IPS DF 4.7 (cell line): ENCODE results near the gene POTEF.
"Not testable (repeated sequence)": the region's sequence is repeated elsewhere in the genome, so short reads cannot be mapped to it uniquely, and the experiment has no call there.

Source experiments
- DNase-seq: peaks from one replicate; pipeline ENCODE4 v3.0.0-alpha.2; 2013; ENCODE audit warnings: low spot score; ENCODE audit errors: extremely low read depth

POTEF gene

GRCh38 chr2:130128464-130128863 lies 558 bp downstream of the POTEF start:
- DNase-seq: not testable (repeated sequence)

- DNase-seq: not testable (repeated sequence)
Observed at GRCh38 chr2:130127726-130128125, 1.3 kb downstream of the POTEF start.

- DNase-seq: not testable (repeated sequence)
Observed at GRCh38 chr2:130120924-130121323, 8.1 kb downstream of the POTEF start.

GRCh38 chr2:130102597-130103363 lies 26.2 kb downstream of the POTEF start:
- not testable (repeated sequence) for DNase-seq

- DNase-seq: not testable (repeated sequence)
Observed at GRCh38 chr2:130062645-130063044, 66.4 kb downstream of the POTEF start.

GRCh38 chr2:130059982-130060381 lies 69.0 kb downstream of the POTEF start:
- not testable (repeated sequence) for DNase-seq

- DNase-seq: not testable (repeated sequence)
Observed at GRCh38 chr2:130056336-130056735, 72.7 kb downstream of the POTEF start.

- DNase-seq: not testable (repeated sequence)
Observed at GRCh38 chr2:130053217-130053911, 75.7 kb downstream of the POTEF start.

- DNase-seq: not testable (repeated sequence)
Observed at GRCh38 chr2:130052376-130052775, 76.6 kb downstream of the POTEF start.

GRCh38 chr2:130048422-130048821 lies 80.6 kb downstream of the POTEF start:
- not testable (repeated sequence) for DNase-seq

- DNase-seq: not testable (repeated sequence)
Observed at GRCh38 chr2:130038265-130038603, 90.8 kb downstream of the POTEF start.

GRCh38 chr2:130025931-130026330 lies 103.1 kb downstream of the POTEF start:
- DNase-seq: not testable (repeated sequence)
